ENCODE data around the gene RFT1.

The RFT1 gene

DNA sequence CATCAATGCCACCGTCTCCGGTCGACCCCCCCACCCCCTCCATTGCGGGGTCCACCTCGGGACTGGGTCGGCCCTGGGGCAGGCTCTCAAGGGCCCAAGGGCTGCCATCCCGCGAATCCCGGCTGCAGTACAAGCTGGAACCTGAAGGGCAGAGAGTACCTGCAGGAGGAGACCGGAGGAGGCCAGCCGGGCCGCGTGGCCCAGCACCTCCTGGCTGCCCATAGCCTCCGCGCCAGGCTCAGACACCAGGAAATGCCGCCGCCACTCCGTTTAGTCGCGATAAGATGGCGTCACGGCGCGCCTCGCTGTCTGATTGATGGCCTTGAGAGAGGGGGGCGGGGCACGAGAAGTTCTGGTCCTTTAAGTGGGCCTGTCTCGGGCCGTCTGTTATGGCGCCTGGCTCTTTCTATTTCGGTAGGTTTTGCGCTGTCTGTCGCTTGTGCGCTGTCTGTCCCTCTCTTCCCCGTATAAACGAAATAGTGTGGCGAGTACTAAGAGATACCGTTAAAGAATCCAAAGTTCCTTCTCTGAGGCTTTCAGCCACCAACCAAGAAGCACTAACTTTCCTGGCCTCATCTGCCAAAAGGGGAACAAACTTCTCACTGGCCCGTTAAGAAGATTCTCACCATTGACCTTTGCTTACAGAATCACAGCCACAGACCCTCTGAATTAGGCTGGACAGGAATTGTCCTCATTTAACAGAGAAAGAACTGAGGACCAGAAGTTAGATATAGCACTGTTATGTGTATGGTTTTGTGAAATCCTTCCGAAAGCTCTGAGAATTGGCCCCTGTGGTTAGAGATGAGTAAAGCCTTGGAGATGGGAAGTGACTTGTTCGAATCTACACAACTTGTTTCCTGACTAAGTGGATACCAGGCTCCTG, at the start of gene RFT1:
Gene RFT1 (minus strand): TSS at position 257 of the 883 bp plus-strand sequence. CDS start 35 bp downstream, at position 222.
- DNase-seq (ENCODE audit: extremely low read depth, low read depth) = peak; percentile 89
- TF ChIP-seq, protein P1, sequence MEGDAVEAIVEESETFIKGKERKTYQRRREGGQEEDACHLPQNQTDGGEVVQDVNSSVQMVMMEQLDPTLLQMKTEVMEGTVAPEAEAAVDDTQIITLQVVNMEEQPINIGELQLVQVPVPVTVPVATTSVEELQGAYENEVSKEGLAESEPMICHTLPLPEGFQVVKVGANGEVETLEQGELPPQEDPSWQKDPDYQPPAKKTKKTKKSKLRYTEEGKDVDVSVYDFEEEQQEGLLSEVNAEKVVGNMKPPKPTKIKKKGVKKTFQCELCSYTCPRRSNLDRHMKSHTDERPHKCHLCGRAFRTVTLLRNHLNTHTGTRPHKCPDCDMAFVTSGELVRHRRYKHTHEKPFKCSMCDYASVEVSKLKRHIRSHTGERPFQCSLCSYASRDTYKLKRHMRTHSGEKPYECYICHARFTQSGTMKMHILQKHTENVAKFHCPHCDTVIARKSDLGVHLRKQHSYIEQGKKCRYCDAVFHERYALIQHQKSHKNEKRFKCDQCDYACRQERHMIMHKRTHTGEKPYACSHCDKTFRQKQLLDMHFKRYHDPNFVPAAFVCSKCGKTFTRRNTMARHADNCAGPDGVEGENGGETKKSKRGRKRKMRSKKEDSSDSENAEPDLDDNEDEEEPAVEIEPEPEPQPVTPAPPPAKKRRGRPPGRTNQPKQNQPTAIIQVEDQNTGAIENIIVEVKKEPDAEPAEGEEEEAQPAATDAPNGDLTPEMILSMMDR (IDR thresholded peaks at IDR 0.05; ENCODE audit: low read depth, low read length) = no peak; the same call in none of the 2 replicates

DNA sequence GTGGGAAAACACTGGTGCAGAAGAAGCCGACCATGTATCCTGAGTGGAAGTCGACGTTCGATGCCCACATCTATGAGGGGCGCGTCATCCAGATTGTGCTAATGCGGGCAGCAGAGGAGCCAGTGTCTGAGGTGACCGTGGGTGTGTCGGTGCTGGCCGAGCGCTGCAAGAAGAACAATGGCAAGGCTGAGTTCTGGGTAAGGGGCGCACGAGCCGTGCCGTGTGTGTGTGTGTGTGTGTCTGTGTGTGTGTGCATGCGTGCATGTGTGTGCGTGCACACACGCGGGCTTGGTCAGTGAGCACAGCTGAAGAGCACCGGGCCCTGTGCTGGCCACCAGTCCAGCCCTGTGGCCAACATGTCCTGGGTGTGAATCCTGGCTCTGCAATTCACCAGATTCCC, 49.3 kb upstream of the RFT1 start:
- TF ChIP-seq, protein P1 (IDR thresholded peaks at IDR 0.05; ENCODE audit: low read depth, low read length) = no peak
- no peak for DNase-seq (ENCODE audit: extremely low read depth, low read depth)

- no peak for DNase-seq (ENCODE audit: extremely low read depth, low read depth)
- TF ChIP-seq, protein P1 (IDR thresholded peaks at IDR 0.05; ENCODE audit: low read depth, low read length) = no peak
These were observed 48.0 kb upstream of the RFT1 start for GRCh38 chr3:53178246-53178645.

GRCh38 chr3:53175613-53176540, 45.6 kb upstream of the RFT1 start:
- DNase-seq (ENCODE audit: extremely low read depth, low read depth) = no peak
- TF ChIP-seq, protein P1 (IDR thresholded peaks at IDR 0.05; ENCODE audit: low read depth, low read length) = no peak

- DNase-seq (ENCODE audit: extremely low read depth, low read depth) = no peak
These were observed 44.4 kb upstream of the RFT1 start for GRCh38 chr3:53174346-53175250.

DNA sequence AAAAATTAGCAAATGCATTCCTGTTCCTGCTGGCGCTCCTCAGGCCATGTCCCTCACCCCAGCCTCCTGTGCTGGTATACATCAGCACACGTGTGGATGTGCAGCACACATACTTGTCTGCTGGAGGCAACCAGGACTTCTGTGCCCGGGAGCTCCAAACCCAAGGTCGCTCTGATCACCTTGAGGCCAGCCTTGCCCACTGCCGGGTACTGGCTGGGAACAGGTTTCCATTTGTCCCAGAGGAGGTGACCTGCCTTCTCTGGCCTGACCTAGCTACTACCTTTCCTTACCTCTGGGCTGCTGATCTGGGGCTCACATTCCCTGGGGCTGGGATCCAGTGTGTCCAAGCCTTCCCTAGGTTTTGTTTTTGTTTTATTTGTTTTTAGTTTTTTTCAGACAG, 42.9 kb upstream of the RFT1 start:
- TF ChIP-seq, protein P1 (IDR thresholded peaks at IDR 0.05; ENCODE audit: low read depth, low read length) = no peak
- DNase-seq (ENCODE audit: extremely low read depth, low read depth) = no peak

More at GRCh38 chr3:53174346-53175250, 44.4 kb upstream of the RFT1 start:
- TF ChIP-seq, protein P1 (IDR thresholded peaks at IDR 0.05; ENCODE audit: low read depth, low read length) = no peak
